ENCODE results near the gene ANKMY1.

Gene ANKMY1

GRCh38 chr2:240480834-240481623 lies 76.8 kb downstream of the ANKMY1 start:
- no peak for ATAC-seq
- TF ChIP-seq TOX (CRISPR knock-in tag; IDR thresholded peaks at IDR 0.05; ENCODE audit: borderline replicate concordance): no peak
- TF ChIP-seq CSDC2 (CRISPR knock-in tag; IDR thresholded peaks at IDR 0.05): no peak
- TF ChIP-seq ZFP30 (CRISPR knock-in tag; IDR thresholded peaks at IDR 0.05): no peak

- no peak; the same call in 2 of the 3 replicates for ATAC-seq
- TF ChIP-seq ZNF565 (CRISPR knock-in tag; conservative IDR thresholded peaks at IDR 0.05; ENCODE audit: low read depth) (no peak), ZNF8 (CRISPR knock-in tag; IDR thresholded peaks at IDR 0.05) (no peak), ZNF70 (CRISPR knock-in tag; IDR thresholded peaks at IDR 0.05) (no peak), ZFP3 (CRISPR knock-in tag; IDR thresholded peaks at IDR 0.05) (no peak), ESRRG (CRISPR knock-in tag; IDR thresholded peaks at IDR 0.05) (no peak), TOX (CRISPR knock-in tag; IDR thresholded peaks at IDR 0.05; ENCODE audit: borderline replicate concordance) (no peak), POU6F1 (CRISPR knock-in tag; IDR thresholded peaks at IDR 0.05; ENCODE audit: borderline replicate concordance, low read depth) (no peak), OSR1 (CRISPR knock-in tag; IDR thresholded peaks at IDR 0.05) (no peak), RARB (CRISPR knock-in tag; IDR thresholded peaks at IDR 0.05) (no peak), ARNTL (CRISPR knock-in tag; IDR thresholded peaks at IDR 0.05; ENCODE audit: borderline replicate concordance, low read depth) (no peak), SNAI2 (CRISPR knock-in tag; IDR thresholded peaks at IDR 0.05) (no peak), TSHZ2 (CRISPR knock-in tag; IDR thresholded peaks at IDR 0.05) (no peak), PPARA (CRISPR knock-in tag; IDR thresholded peaks at IDR 0.05; ENCODE audit: borderline replicate concordance) (no peak), GLIS3 (CRISPR knock-in tag; IDR thresholded peaks at IDR 0.05) (no peak), TCF4 (CRISPR knock-in tag; IDR thresholded peaks at IDR 0.05; ENCODE audit: borderline replicate concordance) (no peak), ISL1 (CRISPR knock-in tag; IDR thresholded peaks at IDR 0.05) (no peak), BACH2 (CRISPR knock-in tag; IDR thresholded peaks at IDR 0.05; ENCODE audit: borderline replicate concordance) (no peak)
- TF ChIP-seq, protein P1, sequence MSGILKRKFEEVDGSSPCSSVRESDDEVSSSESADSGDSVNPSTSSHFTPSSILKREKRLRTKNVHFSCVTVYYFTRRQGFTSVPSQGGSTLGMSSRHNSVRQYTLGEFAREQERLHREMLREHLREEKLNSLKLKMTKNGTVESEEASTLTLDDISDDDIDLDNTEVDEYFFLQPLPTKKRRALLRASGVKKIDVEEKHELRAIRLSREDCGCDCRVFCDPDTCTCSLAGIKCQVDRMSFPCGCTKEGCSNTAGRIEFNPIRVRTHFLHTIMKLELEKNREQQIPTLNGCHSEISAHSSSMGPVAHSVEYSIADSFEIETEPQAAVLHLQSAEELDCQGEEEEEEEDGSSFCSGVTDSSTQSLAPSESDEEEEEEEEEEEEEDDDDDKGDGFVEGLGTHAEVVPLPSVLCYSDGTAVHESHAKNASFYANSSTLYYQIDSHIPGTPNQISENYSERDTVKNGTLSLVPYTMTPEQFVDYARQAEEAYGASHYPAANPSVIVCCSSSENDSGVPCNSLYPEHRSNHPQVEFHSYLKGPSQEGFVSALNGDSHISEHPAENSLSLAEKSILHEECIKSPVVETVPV (CRISPR knock-in tag; IDR thresholded peaks at IDR 0.05): no peak
Observed at GRCh38 chr2:240479111-240479501, 78.7 kb downstream of the ANKMY1 start.

- TF ChIP-seq ZNF8 (CRISPR knock-in tag; IDR thresholded peaks at IDR 0.05) (no peak), RARB (CRISPR knock-in tag; IDR thresholded peaks at IDR 0.05) (no peak), PATZ1 (CRISPR knock-in tag; IDR thresholded peaks at IDR 0.05; ENCODE audit: borderline replicate concordance) (no peak), ISL1 (CRISPR knock-in tag; IDR thresholded peaks at IDR 0.05) (no peak), BACH2 (CRISPR knock-in tag; IDR thresholded peaks at IDR 0.05; ENCODE audit: borderline replicate concordance) (no peak), ESRRG (CRISPR knock-in tag; IDR thresholded peaks at IDR 0.05) (no peak), OSR1 (CRISPR knock-in tag; IDR thresholded peaks at IDR 0.05) (no peak), SNAI2 (CRISPR knock-in tag; IDR thresholded peaks at IDR 0.05) (no peak), POU6F1 (CRISPR knock-in tag; IDR thresholded peaks at IDR 0.05; ENCODE audit: borderline replicate concordance, low read depth) (no peak), TCF4 (CRISPR knock-in tag; IDR thresholded peaks at IDR 0.05; ENCODE audit: borderline replicate concordance) (no peak)
- no peak for ATAC-seq
Observed at GRCh38 chr2:240478346-240479110, 79.3 kb downstream of the ANKMY1 start.
